Suprapubic skin (tissue), 4 donors: ENCODE measurements around the gene TTC13. TPM values are rescaled to one million over a fixed set of nuclear protein-coding genes. Genes with fewer than 3 reads are reported as not detected.

Experiments
- DNase-seq, 2 donors: peaks; one replicate each; pipeline ENCODE4 v3.0.0-alpha.2; 2019; ENCODE audit warnings: low spot score in 2 of 2
- H3K27ac ChIP-seq: fragments of 200-600 bp; sonication (generic); one replicate; pipeline ENCODE4 v1.5.1; 2019
- H3K27me3 ChIP-seq: fragments of 200-600 bp; sonication (generic); one replicate; pipeline ENCODE4 v1.5.1; 2019
- H3K36me3 ChIP-seq: fragments of 200-600 bp; sonication (generic); one replicate; pipeline ENCODE4 v1.5.1; 2019
- H3K4me1 ChIP-seq: fragments of 200-600 bp; sonication (generic); one replicate; pipeline ENCODE4 v1.5.1; 2019
- H3K4me3 ChIP-seq: fragments of 200-600 bp; sonication (generic); one replicate; pipeline ENCODE4 v1.5.1; 2019; ENCODE audit warnings: mild to moderate bottlenecking
- H3K9me3 ChIP-seq: fragments of 200-600 bp; sonication (generic); one replicate; pipeline ENCODE4 v1.5.1; 2019
- CTCF ChIP-seq, 2 donors: fragments of 200-600 bp in 1 of 2; fragments of 450-650 bp in 1 of 2; sonication (generic) in 1 of 2; IDR thresholded peaks; one replicate each; pipeline ENCODE4 v1.5.1; 2016 to 2019; ENCODE audit warnings: antibody characterized with exemption in 2 of 2, mild to moderate bottlenecking in 1 of 2, moderate library complexity in 1 of 2
- EP300 ChIP-seq: sonication (generic); formaldehyde crosslinking; IDR thresholded peaks from one replicate; pipeline ENCODE4 v1.6.1; 2017; ENCODE audit warnings: antibody characterized with exemption
- POLR2A ChIP-seq, 2 donors: fragments of 450-650 bp; IDR thresholded peaks; one replicate each; pipeline ENCODE4 v1.6.1; 2017; ENCODE audit warnings: antibody characterized with exemption in 2 of 2, mild to moderate bottlenecking in 2 of 2, moderate library complexity in 2 of 2
- POLR2AphosphoS5 ChIP-seq, 3 donors: sonication (generic); formaldehyde crosslinking; IDR thresholded peaks; one replicate each; pipeline ENCODE4 v1.6.1; 2017; ENCODE audit warnings: antibody characterized with exemption in 3 of 3
- WGBS: methylation state at CpG from one replicate; pipeline ENCODE4 v1.1.5; 2018; 5-methylcytosine and 5-hydroxymethylcytosine counted together
- total RNA-seq, 4 donors: library from RNA; depleted of rRNA; stranded (reverse); fragments of >200 nt; gene quantifications; one replicate each; pipeline ENCODE4 v1.1.0, GENCODE V29; 2016

The TTC13 gene
- total RNA-seq, 4 donors from 2014 or later = 16.5 to 41.2 (median 19.2) TPM

GRCh38 chr1:230884646-230885045, 94.0 kb downstream of the TTC13 start:
- 86% methylated on average over 2 of the region's 2 CpGs for WGBS
- Histone ChIP-seq H3K27ac (no peak overlapping the region), H3K4me3 (no peak overlapping the region), H3K9me3 (peaks cover 5% of the 10 kb centered on the region), H3K4me1 (no peaks in the 10 kb centered on the region), H3K27me3 (peaks cover 11% of the 10 kb centered on the region), H3K36me3 (no peaks in the 10 kb centered on the region)
- DNase-seq = no peak
- TF ChIP-seq POLR2AphosphoS5 (IDR thresholded peaks at IDR 0.05) (no peak), EP300 (no peak), CTCF (IDR thresholded peaks at IDR 0.05) (no peak), POLR2A (IDR thresholded peaks at IDR 0.05) (no peak)

GRCh38 chr1:230883967-230884366, 94.7 kb downstream of the TTC13 start:
- peaks cover 11% of the 10 kb centered on the region for H3K27me3 ChIP-seq
- H3K4me3 ChIP-seq = no peak overlapping the region
- peaks cover 3% of the 10 kb centered on the region for H3K4me1 ChIP-seq
- H3K36me3 ChIP-seq = no peaks in the 10 kb centered on the region
- TF ChIP-seq POLR2AphosphoS5 (IDR thresholded peaks at IDR 0.05) (no peak), POLR2A (IDR thresholded peaks at IDR 0.05) (no peak), EP300 (no peak), CTCF (IDR thresholded peaks at IDR 0.05) (no peak)
- DNase-seq = no peak
- WGBS = 35% methylated on average over 4 of the region's 4 CpGs
- no peak overlapping the region for H3K27ac ChIP-seq
- H3K9me3 ChIP-seq = peaks cover 5% of the 10 kb centered on the region

- peaks cover 12% of the 10 kb centered on the region for H3K4me1 ChIP-seq
- no peak overlapping the region for H3K27ac ChIP-seq
- peaks cover 11% of the 10 kb centered on the region for H3K27me3 ChIP-seq
- 65% methylated on average over 8 of the region's 8 CpGs for WGBS
- no peak overlapping the region for H3K4me3 ChIP-seq
- no peaks in the 10 kb centered on the region for H3K9me3 ChIP-seq
- DNase-seq = no peak
- TF ChIP-seq CTCF (IDR thresholded peaks at IDR 0.05) (no peak), POLR2AphosphoS5 (IDR thresholded peaks at IDR 0.05) (no peak), POLR2A (IDR thresholded peaks at IDR 0.05) (no peak), EP300 (no peak)
- H3K36me3 ChIP-seq = no peaks in the 10 kb centered on the region
Observed at GRCh38 chr1:230879778-230880177, 98.9 kb downstream of the TTC13 start.

- Histone ChIP-seq H3K9me3 (no peaks in the 10 kb centered on the region), H3K4me1 (peaks cover 12% of the 10 kb centered on the region), H3K4me3 (no peak overlapping the region), H3K27ac (no peak overlapping the region), H3K36me3 (no peaks in the 10 kb centered on the region), H3K27me3 (peaks cover 7% of the 10 kb centered on the region)
- WGBS = 27% methylated on average over 5 of the region's 5 CpGs
- peak; percentile 87 to 90 for DNase-seq
- TF ChIP-seq POLR2AphosphoS5 (IDR thresholded peaks at IDR 0.05) (peak; percentile 7 to 81 (median 35)), POLR2A (IDR thresholded peaks at IDR 0.05) (no peak)
Observed at GRCh38 chr1:230878591-230878990, 100.1 kb downstream of the TTC13 start.

GRCh38 chr1:230877924-230878590, 100.6 kb downstream of the TTC13 start:
- Histone ChIP-seq H3K9me3 (no peaks in the 10 kb centered on the region), H3K4me3 (no peak overlapping the region), H3K36me3 (no peaks in the 10 kb centered on the region), H3K4me1 (peaks cover 12% of the 10 kb centered on the region), H3K27ac (no peak overlapping the region), H3K27me3 (peaks cover 7% of the 10 kb centered on the region)
- TF ChIP-seq CTCF (IDR thresholded peaks at IDR 0.05) (no peak), POLR2A (IDR thresholded peaks at IDR 0.05) (no peak), EP300 (no peak), POLR2AphosphoS5 (IDR thresholded peaks at IDR 0.05) (no peak)
- 87% methylated on average over 4 of the region's 4 CpGs for WGBS
- DNase-seq = no peak
